GM21360 (cell line): ENCODE measurements around the gene EMP1.
A peak's percentile ranks its signal among the peaks of the same experiment; 100 is the strongest.
"Not testable (repeated sequence)": the region's sequence is repeated elsewhere in the genome, so short reads cannot be mapped to it uniquely, and the experiment has no call there.

Source experiments
- ATAC-seq: cut with Tn5 transposase; IDR thresholded peaks from one replicate; pipeline ENCODE4 v1.9.1; 2021; ENCODE audit warnings: mild to moderate bottlenecking, moderate library complexity; ENCODE audit not compliant: unreplicated experiment

Gene EMP1

DNA sequence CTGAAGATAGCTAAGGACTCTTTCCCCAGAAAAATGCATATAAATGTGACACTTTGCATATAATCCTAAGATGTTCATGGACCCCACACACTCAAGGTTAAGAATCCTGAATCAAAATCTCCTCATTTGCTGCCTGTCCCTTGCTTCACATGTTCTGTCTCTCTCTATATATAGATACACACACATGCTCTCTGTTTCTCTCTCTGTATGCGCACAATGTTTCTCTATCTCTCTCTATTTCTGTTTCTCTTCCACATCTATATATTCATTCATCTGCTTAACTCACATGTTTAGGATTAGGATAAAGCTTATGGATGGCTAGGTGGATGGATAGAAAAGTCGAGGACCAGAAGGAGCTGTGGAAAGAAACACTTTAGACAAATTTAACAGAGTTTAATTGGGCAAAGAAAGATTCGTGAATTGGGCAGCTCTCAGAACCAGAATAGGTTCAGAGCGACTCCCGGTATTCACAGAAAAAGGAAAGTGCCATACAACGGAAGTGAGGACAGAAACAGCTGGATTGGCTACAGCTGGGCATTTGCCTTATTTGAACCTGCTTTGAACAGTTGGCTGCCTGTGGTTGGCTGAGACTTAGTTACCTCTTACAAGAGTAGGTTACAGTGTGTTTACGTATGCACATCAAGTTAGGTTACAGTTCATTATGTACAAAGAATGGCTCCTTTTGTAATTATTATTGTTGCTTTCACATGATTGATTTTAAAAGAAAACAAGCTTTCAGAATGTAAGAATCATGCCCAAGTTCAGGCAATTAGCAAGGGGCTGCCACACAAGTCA is 57.6 kb downstream of the EMP1 start:
- ATAC-seq: no peak

DNA sequence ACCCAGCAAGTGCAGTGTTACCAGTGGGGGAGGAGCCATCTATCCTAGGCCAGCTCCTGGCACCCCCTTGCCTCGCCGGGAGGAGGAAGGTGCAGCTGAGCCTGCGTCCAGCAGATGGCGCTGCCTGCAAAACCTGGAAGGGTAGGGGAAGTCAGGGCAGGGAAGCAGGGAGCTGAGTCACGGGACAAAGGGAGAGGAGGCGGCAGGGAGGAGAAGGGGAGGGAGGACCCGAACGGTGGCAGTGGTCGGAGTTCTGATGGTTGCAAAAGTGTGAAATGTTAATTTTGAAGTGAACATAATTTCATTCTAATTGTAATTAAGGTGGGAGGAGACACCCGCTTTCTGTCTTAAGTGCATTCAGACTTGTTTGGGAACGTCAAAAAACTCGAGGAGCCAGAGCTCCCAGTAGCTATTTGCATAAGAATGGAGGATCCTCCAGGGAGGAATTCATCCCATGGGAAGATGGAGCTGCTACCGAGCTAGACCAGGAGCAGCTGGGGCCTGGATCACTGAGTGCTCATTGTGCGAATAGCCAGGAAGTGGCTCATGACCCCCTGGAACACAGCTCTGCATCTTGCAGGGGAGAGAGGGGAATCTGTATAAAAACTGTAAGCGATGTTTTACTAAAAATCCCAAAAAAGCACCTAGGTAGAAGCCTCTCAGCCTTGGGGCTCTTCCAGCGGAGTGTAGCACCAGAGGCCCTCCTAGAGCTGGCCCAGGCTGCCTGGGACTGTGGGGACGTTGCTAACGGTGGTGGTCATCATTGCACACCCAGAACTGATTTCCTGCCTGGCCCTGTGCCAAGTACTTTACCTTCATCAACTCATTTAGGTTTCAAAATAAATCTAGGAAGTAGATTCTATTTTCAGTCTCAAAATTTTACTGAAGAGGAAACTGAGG is 59.5 kb downstream of the EMP1 start:
- ATAC-seq: peak; percentile 98

GRCh38 chr12:13256692-13257045 is 60.1 kb downstream of the EMP1 start:
- ATAC-seq: no peak

DNA sequence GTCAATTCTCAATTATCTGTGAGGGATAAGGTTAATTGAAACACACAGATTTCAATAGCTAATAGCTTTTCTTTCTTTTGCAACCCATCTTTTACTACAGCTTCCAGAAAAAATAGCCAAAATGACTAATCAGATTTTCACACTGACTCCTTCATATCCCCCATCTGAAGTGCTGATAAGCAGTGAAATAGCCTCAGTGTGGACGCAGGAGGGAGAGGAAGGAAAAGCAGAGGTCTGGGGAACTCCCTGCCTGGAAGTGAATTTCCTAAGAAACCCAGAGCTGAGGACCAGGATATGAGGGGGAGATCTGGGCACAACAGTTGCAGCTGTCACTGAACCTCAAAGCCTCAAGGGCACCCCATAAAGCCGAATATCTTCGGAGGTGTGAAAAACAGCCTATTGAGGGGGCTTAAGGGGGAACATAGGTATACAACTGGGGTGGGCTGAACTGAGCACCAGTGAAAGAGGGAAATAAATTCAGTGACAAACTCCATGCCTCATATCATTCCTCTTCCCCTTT is 60.9 kb downstream of the EMP1 start:
- no peak for ATAC-seq

GRCh38 chr12:13258197-13258596 is 61.7 kb downstream of the EMP1 start:
- no peak for ATAC-seq

DNA sequence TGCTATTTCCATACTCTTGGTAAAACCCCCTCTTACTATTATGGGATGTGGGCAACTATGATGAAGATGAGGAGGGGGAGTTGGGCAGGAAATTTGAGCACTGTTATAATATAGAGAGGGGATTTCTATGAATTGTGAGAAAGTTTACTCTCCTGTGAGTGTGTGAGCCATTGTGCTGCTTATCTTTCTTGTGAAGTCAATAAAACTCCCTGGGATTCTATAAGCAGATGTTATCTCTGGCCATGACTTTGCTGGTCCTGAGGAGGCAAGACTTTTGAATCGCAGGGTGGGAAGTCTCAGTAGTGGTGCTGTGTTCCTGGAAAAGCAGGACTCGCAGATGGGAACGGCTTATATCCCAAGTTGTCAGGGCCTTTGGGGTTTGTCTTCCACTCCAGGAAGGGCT is 62.2 kb downstream of the EMP1 start:
- no peak for ATAC-seq

- not testable (repeated sequence) for ATAC-seq
Observed at GRCh38 chr12:13259625-13260024, 63.1 kb downstream of the EMP1 start.

- not testable (repeated sequence) for ATAC-seq
Observed at GRCh38 chr12:13267826-13268225, 71.3 kb downstream of the EMP1 start.

GRCh38 chr12:13268581-13268980 is 72.1 kb downstream of the EMP1 start:
- ATAC-seq: no peak
